T-helper 1 cell treated with Interleukin-12 subunit alpha and Interleukin-12 subunit beta and Interleukin-4 antibody, amounts not matched to agents 30 μg/mL and 1 μg/mL, for 36 hours (primary cell): ENCODE results near the gene CACNA1C.
"Not testable (repeated sequence)": the region's sequence is repeated elsewhere in the genome, so short reads cannot be mapped to it uniquely, and the experiment has no call there.

Experiments used
- H3K27ac Mint-ChIP-seq: one replicate; pipeline ENCODE4 v1.8.0; 2021; ENCODE audit warnings: mild to moderate bottlenecking, mixed read lengths
- H3K27me3 Mint-ChIP-seq: one replicate; pipeline ENCODE4 v1.8.0; 2021; ENCODE audit warnings: low read depth, mixed read lengths
- H3K36me3 Mint-ChIP-seq: one replicate; pipeline ENCODE4 v1.8.0; 2021; ENCODE audit warnings: low read depth, mixed read lengths
- H3K4me1 Mint-ChIP-seq: one replicate; pipeline ENCODE4 v1.8.0; 2021; ENCODE audit warnings: low read depth, mixed read lengths
- H3K4me3 Mint-ChIP-seq: one replicate; pipeline ENCODE4 v1.8.0; 2021; ENCODE audit warnings: mild to moderate bottlenecking, moderate library complexity, mixed read lengths
- H3K9me3 Mint-ChIP-seq: one replicate; pipeline ENCODE4 v1.8.0; 2021; ENCODE audit warnings: mixed read lengths

Gene CACNA1C

DNA sequence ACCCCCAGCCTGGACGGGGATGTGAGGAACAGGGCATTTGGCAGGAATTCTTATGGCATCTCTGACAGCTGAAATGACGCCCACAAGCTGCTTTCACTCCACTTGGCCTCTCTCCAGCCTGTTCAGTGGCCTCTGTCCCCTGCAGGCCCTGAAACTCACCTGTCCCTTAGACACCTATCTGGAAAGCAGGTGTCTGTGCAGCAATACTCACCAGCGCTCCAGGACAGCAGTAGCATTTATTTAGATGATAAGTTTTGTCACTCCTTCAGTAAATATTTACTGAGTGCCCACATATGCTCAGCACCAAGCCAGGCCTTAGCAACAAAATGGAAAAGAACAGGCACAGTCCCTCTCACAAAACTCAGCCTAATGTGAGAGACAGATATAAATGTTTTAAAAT lies 430.9 kb downstream of the CACNA1C start:
- no peaks in the 10 kb centered on the region for H3K36me3 Mint-ChIP-seq
- no peaks in the 10 kb centered on the region for H3K9me3 Mint-ChIP-seq
- H3K27me3 Mint-ChIP-seq: peaks cover 4% of the 10 kb centered on the region
- H3K4me3 Mint-ChIP-seq: no peak overlapping the region
- no peak overlapping the region for H3K27ac Mint-ChIP-seq
- H3K4me1 Mint-ChIP-seq: no peaks in the 10 kb centered on the region

DNA sequence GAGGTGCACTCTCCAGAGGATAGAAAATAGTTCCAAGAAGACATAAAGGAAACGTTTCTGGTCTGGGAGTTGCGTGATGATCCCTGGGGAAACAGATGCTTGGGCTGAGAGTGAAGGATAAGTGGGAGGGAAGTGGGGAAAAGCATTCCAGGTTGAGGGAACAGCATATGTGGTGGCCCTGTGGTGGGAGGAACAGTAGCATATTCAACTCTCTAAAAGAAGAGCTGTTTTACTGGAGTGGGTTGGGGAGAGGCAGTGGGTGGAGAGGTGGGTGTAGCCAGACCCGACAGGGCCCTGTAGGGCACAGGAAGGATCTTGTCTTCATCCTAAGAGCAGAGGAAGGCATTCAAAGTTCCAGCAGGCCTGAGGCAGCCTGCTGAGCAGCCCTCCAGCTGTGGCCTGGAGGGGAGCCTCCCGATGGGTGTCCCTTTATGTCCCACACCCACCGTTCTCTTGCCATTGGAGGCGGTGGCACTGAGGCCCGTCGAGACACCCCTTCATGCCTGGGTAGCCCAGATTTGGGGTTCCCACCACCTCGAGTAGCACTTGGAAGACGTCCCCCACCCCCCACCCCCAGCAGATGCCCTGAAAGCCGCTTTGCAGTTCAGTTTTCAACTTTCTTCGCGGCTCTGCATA lies 431.5 kb downstream of the CACNA1C start:
- H3K27me3 Mint-ChIP-seq: peaks cover 4% of the 10 kb centered on the region
- no peaks in the 10 kb centered on the region for H3K9me3 Mint-ChIP-seq
- H3K4me3 Mint-ChIP-seq: no peak overlapping the region
- H3K36me3 Mint-ChIP-seq: no peaks in the 10 kb centered on the region
- no peak overlapping the region for H3K27ac Mint-ChIP-seq
- H3K4me1 Mint-ChIP-seq: no peaks in the 10 kb centered on the region

DNA sequence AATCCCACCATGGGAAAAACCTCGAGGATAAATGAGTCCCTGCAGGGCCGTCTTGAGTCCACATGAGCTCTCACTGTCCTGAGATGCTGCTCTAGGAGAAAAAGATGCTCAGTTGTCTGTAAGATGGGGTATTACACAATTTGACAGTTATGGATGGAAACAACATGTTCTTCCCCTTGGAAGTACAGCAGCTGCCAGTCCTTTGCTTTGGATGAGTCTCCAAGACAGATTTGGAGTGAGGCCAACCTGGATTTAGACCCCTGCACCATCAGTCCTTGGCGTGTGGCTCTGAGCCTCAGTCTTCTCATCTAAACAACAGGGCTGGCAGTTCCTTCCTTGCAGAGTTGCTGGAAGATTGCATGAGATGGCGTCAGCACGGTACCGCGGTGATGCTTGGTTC lies 432.9 kb downstream of the CACNA1C start:
- Mint-ChIP-seq H3K27me3 (peaks cover 4% of the 10 kb centered on the region), H3K4me3 (no peak overlapping the region), H3K27ac (no peak overlapping the region), H3K9me3 (no peaks in the 10 kb centered on the region), H3K36me3 (no peaks in the 10 kb centered on the region), H3K4me1 (no peaks in the 10 kb centered on the region)

DNA sequence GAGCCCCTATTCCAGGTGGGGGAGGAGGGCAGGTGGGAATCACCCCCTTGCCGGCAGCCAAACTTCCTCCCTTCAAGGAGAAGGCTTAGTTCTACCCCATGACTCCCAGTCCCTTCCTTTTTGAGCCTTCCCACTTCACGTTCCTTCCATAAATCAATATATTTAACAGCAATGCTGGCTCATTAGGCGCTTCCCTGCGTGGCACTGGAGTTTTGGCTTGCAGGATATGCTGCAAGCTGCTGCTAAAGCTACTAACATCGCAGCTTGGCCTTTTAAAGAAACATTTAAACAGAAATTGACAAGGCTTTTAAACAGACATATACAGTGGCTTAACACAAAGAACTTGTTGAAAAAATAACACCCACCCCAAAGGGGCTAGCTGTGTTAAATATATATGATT lies 434.0 kb downstream of the CACNA1C start:
- Mint-ChIP-seq H3K36me3 (no peaks in the 10 kb centered on the region), H3K27me3 (peaks cover 4% of the 10 kb centered on the region), H3K4me3 (no peak overlapping the region), H3K27ac (no peak overlapping the region), H3K9me3 (no peaks in the 10 kb centered on the region), H3K4me1 (no peaks in the 10 kb centered on the region)

DNA sequence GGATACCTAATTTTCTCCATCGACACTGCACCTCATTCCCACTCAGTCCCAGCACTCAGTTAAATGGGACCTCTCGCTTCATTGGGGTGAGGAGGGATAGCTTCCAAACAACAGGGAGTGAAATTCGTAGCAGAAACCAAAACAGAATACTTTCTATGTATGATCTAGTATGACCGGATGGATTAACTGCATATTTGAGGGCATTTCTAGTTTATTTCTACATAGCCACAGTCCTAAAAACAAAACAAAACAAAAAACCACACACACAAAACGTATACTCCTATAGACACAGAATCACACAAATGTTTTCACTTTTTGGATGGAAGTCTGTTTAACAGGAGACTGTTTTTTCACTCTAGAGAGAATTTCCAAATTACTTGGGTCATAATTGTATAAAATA lies 434.5 kb downstream of the CACNA1C start:
- Mint-ChIP-seq H3K36me3 (no peaks in the 10 kb centered on the region), H3K4me1 (no peaks in the 10 kb centered on the region), H3K9me3 (no peaks in the 10 kb centered on the region), H3K27ac (no peak overlapping the region), H3K4me3 (no peak overlapping the region), H3K27me3 (peaks cover 4% of the 10 kb centered on the region)

DNA sequence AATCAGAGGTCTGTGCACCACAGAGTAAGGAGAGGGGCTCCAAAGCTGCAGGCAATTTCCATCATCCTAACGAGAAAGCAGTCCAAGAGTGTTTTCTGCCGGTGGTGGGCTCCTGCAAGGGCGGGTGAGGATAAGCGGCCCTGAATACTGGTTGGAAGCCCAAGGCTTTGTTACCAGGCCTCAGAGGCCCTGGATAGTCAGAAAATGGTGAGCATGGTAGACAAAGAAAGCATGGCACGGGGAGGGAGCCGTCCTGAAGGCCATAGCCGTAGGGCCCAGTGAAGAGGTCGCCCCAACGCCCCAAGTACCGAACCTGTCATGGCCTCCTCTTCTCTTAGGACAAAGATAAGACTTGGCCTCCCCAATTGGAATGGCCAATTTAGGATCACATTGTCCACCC lies 435.3 kb downstream of the CACNA1C start:
- Mint-ChIP-seq H3K27me3 (peaks cover 7% of the 10 kb centered on the region), H3K9me3 (no peaks in the 10 kb centered on the region), H3K27ac (no peak overlapping the region), H3K4me3 (no peak overlapping the region), H3K36me3 (no peaks in the 10 kb centered on the region), H3K4me1 (no peaks in the 10 kb centered on the region)

DNA sequence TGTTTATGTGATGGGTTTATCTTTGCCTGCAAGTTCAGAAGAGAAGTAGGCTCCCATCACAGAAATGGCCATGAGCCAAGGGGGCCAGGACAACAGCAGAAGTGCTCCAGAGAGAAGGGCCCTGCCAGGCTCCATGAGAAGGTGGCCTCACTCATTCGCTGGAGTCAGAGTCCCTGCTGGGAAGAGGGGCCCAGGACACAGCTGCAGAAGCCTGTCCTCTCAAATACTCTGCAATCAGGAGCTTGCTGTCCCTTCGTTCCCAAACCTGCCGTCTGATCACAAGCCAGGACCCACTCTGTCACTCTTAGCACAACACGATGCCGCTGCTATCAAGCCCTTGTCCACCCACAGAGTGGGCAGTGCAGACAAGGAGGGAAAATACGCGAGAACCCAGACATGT lies 435.8 kb downstream of the CACNA1C start:
- Mint-ChIP-seq H3K9me3 (no peaks in the 10 kb centered on the region), H3K27me3 (peaks cover 9% of the 10 kb centered on the region), H3K4me3 (no peak overlapping the region), H3K27ac (no peak overlapping the region), H3K36me3 (no peaks in the 10 kb centered on the region), H3K4me1 (no peaks in the 10 kb centered on the region)

DNA sequence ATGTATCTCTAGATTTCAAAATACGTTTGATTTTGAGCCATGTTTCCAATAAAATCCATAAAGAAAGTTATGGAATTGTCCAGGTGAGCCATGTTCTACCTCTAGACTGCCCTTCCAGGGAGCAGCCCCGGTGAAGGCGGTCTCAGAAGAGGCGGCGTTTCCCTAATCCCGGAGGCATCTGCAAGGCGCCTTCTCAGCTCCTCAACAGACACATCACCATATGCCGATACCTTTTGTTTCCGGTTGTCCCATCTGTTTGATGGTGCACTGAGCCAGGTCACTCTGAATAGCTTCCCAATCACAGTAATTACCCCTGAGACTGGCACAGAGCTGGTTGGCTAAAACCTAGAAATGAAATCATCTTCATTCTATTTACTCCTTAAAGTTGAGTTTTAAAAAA lies 436.5 kb downstream of the CACNA1C start:
- H3K9me3 Mint-ChIP-seq: no peaks in the 10 kb centered on the region
- no peaks in the 10 kb centered on the region for H3K4me1 Mint-ChIP-seq
- no peak overlapping the region for H3K4me3 Mint-ChIP-seq
- H3K36me3 Mint-ChIP-seq: no peaks in the 10 kb centered on the region
- no peak overlapping the region for H3K27ac Mint-ChIP-seq
- H3K27me3 Mint-ChIP-seq: peaks cover 11% of the 10 kb centered on the region

DNA sequence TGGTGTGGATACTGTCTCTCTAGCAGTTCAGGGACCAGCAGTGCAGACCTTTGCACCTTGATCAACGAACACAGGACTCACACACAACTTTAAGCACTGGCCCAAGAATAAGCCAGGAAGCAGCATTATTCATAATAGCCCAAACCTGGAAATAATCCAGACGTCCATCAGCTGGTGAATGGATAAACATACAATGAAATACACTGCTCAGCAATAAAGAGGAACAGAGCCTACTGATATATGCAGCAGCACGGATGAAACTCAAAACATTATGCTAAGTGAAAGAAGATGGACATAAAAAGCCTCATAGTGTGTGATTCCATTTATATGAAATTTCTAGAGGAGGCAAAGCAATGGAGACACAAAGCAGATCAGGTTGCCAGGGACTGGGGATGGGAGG lies 438.0 kb downstream of the CACNA1C start:
- Mint-ChIP-seq H3K36me3 (no peaks in the 10 kb centered on the region), H3K9me3 (no peaks in the 10 kb centered on the region), H3K4me1 (peaks cover 4% of the 10 kb centered on the region), H3K4me3 (no peak overlapping the region), H3K27ac (no peak overlapping the region), H3K27me3 (peaks cover 14% of the 10 kb centered on the region)

DNA sequence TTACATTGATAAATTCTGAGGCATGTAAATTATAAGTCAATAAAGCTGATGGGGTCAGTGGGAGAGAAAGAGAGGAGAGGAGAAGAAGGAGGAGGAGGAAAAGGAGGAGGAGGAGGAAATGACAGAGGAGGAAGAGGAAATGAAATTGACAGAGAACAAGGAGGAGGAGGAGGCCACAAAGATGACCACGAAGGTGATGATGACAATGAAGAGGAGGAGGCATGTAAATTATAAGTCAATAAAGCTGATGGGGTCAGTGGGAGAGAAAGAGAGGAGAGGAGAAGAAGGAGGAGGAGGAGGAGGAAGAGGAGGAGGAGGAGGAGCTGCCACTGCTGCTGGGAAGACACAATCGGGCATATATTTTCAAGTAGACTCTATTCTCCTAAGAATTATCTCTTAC lies 438.6 kb downstream of the CACNA1C start:
- H3K27ac Mint-ChIP-seq, H3K9me3 Mint-ChIP-seq, H3K36me3 Mint-ChIP-seq, H3K4me1 Mint-ChIP-seq, H3K4me3 Mint-ChIP-seq: not testable (repeated sequence)
- peaks cover 14% of the 10 kb centered on the region for H3K27me3 Mint-ChIP-seq

DNA sequence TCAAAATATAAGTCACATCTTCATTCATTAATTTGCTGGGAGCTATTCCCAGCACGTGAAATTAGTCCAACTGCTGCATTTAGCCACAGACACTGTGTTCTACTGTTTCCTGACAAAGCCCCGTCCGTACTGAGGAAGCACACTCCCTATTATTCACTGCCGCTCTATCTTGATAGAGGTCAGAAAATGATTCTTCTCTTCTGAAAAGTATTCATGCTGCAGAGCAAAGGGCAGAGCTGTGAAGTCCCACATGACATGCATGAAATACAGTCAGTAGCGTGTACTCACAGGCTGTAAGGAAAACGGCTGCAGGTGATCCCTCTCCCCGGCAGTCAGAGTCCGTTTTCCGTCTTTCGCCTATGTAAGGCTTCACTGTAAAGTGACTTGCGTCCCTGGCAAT lies 439.4 kb downstream of the CACNA1C start:
- H3K9me3 Mint-ChIP-seq: no peaks in the 10 kb centered on the region
- H3K27me3 Mint-ChIP-seq: peaks cover 20% of the 10 kb centered on the region
- H3K27ac Mint-ChIP-seq: no peak overlapping the region
- no peaks in the 10 kb centered on the region for H3K36me3 Mint-ChIP-seq
- peaks cover 4% of the 10 kb centered on the region for H3K4me1 Mint-ChIP-seq
- H3K4me3 Mint-ChIP-seq: no peak overlapping the region

DNA sequence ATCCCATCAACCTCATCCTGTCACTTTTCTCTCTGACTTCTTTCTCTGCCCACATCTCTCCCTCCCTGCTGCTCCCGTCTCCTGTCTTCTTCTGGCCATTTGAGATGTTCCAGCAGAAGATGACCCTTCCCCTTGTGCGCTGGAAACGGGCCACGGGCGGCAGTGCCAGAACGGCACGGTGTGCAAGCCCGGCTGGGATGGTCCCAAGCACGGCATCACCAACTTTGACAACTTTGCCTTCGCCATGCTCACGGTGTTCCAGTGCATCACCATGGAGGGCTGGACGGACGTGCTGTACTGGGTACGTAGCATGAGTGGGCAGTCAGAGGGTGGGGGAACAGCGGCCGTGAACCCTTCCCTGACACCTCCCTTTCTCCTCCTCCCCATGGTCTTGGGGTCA lies 440.3 kb downstream of the CACNA1C start:
- no peaks in the 10 kb centered on the region for H3K36me3 Mint-ChIP-seq
- peaks cover 20% of the 10 kb centered on the region for H3K27me3 Mint-ChIP-seq
- no peaks in the 10 kb centered on the region for H3K9me3 Mint-ChIP-seq
- H3K27ac Mint-ChIP-seq: no peak overlapping the region
- H3K4me3 Mint-ChIP-seq: no peak overlapping the region
- H3K4me1 Mint-ChIP-seq: peaks cover 4% of the 10 kb centered on the region

DNA sequence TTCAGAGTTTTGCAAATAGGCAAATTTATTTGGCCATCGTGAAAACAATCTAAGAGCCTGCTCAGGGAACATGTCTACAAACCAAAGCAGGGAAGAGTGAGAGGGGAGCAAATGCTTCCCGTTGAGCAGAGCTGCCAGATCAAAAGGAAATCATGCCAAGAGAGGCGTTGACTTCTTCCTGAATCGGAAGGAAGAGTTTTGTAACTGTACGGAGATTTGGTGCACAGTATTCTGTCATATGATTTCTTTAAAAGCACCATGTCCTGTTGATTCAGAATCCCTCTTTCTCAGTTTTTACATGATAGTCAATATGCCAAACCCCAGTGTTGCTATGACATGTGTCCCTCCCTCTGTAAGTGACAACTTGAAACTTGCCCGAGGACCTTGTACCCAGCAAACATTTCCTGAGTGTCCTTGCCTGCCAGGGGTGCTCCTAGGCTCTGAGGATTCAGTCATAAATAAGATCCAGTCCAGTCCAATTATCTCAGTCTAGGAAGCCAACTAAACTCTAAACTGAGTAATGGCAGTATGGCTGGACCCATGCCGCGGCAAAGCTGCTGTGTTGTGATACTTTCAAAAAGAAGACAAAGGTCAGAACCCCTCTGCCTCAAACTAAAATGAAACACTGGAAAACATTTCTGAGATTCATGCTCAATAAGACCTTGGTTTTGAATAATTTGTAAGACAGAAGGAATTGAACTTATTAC lies 441.9 kb downstream of the CACNA1C start:
- no peak overlapping the region for H3K27ac Mint-ChIP-seq
- no peaks in the 10 kb centered on the region for H3K36me3 Mint-ChIP-seq
- peaks cover 4% of the 10 kb centered on the region for H3K4me1 Mint-ChIP-seq
- H3K4me3 Mint-ChIP-seq: no peak overlapping the region
- peaks cover 20% of the 10 kb centered on the region for H3K27me3 Mint-ChIP-seq
- no peaks in the 10 kb centered on the region for H3K9me3 Mint-ChIP-seq

DNA sequence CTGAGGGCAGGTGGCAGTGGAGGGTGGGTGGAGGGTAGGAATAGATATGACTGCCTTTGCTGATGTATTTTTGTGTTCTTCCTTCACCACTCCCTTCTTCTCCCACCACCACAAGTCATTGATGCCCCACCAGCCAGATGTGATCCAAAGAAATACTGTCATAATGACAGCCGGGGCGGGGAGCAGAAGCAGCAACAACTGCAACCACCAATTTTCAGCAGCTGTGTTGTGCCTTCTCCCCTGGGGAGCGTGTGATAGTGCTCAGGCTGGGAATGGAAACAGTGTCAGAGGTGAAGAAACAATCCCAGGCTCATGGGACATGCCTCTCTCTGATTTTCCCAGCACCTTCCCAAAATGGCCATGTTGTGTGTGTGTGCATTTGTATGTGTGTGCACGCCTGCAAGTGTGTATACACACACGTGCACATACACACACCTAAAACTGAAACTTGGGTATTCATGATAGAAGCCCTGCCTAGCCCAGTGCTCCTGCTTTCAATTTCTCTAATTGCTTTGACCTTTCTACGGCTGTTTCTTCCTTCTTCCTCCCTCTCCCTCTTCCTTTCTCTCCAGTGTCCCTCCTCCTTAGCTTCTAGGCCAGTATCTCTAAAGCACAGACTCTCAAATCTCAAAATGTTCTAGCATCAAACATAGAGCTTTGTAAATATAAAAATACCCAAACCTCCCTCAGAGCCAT lies 442.8 kb downstream of the CACNA1C start:
- H3K27me3 Mint-ChIP-seq: peaks cover 20% of the 10 kb centered on the region
- H3K27ac Mint-ChIP-seq: no peak overlapping the region
- H3K9me3 Mint-ChIP-seq: no peaks in the 10 kb centered on the region
- peaks cover 4% of the 10 kb centered on the region for H3K4me1 Mint-ChIP-seq
- H3K4me3 Mint-ChIP-seq: no peak overlapping the region
- no peaks in the 10 kb centered on the region for H3K36me3 Mint-ChIP-seq

DNA sequence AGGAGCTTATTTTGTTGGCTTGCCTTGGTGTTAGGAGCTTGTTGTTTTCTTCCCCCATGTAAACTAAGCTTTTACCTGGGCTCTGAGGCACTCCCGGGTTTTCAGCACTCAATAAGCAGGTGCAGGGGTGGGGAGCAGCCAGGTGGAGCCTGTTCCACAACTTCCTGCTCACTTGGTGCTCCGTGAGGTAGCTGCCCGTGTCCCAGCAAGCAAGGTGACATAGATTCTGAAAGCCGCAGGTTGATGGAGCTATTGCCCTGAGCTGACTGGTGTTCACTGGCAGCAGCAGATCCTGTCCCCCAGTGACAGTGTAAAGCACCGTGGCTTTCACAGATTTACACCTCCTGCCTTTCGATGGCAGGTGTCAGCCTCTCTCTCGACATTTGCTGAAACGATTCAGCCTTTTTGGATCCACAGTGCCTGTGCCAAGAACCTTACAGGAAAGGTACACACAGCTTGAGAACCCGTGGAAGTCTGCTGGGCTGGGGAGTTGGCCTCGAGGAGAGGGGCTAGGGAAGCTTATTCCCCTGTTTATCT lies 446.2 kb downstream of the CACNA1C start:
- H3K4me1 Mint-ChIP-seq: peaks cover 9% of the 10 kb centered on the region
- no peaks in the 10 kb centered on the region for H3K9me3 Mint-ChIP-seq
- peaks cover 34% of the 10 kb centered on the region for H3K27me3 Mint-ChIP-seq
- H3K36me3 Mint-ChIP-seq: no peaks in the 10 kb centered on the region
- H3K27ac Mint-ChIP-seq: no peak overlapping the region
- no peak overlapping the region for H3K4me3 Mint-ChIP-seq
